K562 (cell line): ENCODE results near the gene WDR18.

Source experiments
- ATF7 ChIP-seq: fragments of 450-650 bp; IDR thresholded peaks from 2 replicates; pipeline ENCODE4 v1.7.1; 2014; ENCODE audit warnings: mild to moderate bottlenecking, moderate library complexity
- NCOA2 ChIP-seq, 2 experiments: fragments of 450-650 bp; IDR thresholded peaks; 2 replicates each; pipeline ENCODE4 v1.6.1; 2018; ENCODE audit warnings: mild to moderate bottlenecking in 2 of 2, moderate library complexity in 1 of 2; ENCODE audit not compliant: partially characterized antibody in 2 of 2
- POLR2AphosphoS5 ChIP-seq: IDR thresholded peaks from 2 replicates; pipeline ENCODE4 v1.6.1; 2011; ENCODE audit warnings: mild to moderate bottlenecking, low read depth, low read length, moderate library complexity; ENCODE audit not compliant: control insufficient read depth, insufficient read depth
- TF ChIP-seq, protein P1 (sequence below): sonication (generic); formaldehyde crosslinking; IDR thresholded peaks from 2 replicates; pipeline ENCODE4 v1.8.1; 2022; ENCODE audit warnings: missing genetic modification reagents
- TF ChIP-seq, protein P2 (sequence below), 3 experiments: IDR thresholded peaks in 2 of 3; conservative IDR thresholded peaks in 1 of 3; 2 replicates each; pipeline ENCODE4 v1.5.1; 2011 to 2012; ENCODE audit warnings: low read length in 3 of 3, mild to moderate bottlenecking in 3 of 3, control low read depth in 2 of 3, improper control_type of control experiment in 1 of 3, inconsistent platforms in 1 of 3, low read depth in 1 of 3, mixed read lengths in 1 of 3, moderate library complexity in 1 of 3; ENCODE audit not compliant: insufficient read depth in 2 of 3

DNA sequence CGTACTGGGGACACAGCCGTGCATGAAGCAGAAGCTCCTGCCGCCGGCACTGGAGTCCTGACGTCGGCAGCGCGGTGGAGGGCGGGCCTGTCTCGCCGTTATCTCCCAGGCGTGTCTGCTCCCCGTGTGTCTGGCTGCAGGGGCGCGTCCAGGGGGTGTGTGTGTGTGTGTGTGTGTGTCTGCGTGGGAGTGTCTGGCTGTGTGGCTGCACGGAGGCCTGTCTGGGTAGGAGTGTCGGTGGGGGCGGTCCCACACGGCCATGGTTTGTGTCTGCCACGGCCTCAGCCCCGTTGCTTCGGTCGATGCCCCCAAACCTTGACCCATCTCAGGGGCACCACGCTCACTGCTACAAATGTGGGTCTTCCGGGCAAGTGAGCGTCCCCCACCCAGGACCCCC is 40.0 kb upstream of the WDR18 start:
- TF ChIP-seq, protein P1, sequence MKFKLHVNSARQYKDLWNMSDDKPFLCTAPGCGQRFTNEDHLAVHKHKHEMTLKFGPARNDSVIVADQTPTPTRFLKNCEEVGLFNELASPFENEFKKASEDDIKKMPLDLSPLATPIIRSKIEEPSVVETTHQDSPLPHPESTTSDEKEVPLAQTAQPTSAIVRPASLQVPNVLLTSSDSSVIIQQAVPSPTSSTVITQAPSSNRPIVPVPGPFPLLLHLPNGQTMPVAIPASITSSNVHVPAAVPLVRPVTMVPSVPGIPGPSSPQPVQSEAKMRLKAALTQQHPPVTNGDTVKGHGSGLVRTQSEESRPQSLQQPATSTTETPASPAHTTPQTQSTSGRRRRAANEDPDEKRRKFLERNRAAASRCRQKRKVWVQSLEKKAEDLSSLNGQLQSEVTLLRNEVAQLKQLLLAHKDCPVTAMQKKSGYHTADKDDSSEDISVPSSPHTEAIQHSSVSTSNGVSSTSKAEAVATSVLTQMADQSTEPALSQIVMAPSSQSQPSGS (CRISPR knock-in tag): no peak
- TF ChIP-seq NCOA2 (IDR thresholded peaks at IDR 0.05; ENCODE audit: partially characterized antibody in 2 of 2): no peak
- TF ChIP-seq ATF7: peak; percentile 76
- peak; percentile 82 for TF ChIP-seq POLR2AphosphoS5
- TF ChIP-seq, protein P2, sequence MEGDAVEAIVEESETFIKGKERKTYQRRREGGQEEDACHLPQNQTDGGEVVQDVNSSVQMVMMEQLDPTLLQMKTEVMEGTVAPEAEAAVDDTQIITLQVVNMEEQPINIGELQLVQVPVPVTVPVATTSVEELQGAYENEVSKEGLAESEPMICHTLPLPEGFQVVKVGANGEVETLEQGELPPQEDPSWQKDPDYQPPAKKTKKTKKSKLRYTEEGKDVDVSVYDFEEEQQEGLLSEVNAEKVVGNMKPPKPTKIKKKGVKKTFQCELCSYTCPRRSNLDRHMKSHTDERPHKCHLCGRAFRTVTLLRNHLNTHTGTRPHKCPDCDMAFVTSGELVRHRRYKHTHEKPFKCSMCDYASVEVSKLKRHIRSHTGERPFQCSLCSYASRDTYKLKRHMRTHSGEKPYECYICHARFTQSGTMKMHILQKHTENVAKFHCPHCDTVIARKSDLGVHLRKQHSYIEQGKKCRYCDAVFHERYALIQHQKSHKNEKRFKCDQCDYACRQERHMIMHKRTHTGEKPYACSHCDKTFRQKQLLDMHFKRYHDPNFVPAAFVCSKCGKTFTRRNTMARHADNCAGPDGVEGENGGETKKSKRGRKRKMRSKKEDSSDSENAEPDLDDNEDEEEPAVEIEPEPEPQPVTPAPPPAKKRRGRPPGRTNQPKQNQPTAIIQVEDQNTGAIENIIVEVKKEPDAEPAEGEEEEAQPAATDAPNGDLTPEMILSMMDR (IDR thresholded peaks at IDR 0.05 in 2 of 3, conservative IDR thresholded peaks at IDR 0.05 in 1 of 3; ENCODE audit: insufficient read depth in 2 of 3, low read depth in 1 of 3, low read length in 3 of 3): no peak
